ENCODE data around the gene MKNK1.

Gene MKNK1

DNA sequence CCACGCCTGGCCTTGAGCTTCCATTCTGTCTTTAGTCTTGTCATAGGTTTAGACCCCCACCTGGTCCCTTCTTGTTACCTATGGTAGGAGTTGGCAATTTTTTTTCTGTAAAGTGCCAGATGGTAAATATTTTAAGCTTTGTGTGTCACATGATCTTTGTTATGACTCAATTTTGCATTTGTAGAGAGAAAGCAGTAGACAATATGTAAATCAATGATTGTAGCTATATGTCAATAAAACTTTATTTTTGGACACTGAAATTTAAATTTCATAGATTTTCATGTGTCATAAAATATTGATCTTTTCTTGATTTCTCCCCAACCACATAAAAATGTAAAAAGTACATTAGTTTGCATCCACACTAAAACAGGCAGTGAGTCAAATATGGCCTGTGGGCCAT lies 8.0 kb downstream of the MKNK1 start:
- no peak for DNase-seq (ENCODE audit: low read depth in 2 of 2)

DNA sequence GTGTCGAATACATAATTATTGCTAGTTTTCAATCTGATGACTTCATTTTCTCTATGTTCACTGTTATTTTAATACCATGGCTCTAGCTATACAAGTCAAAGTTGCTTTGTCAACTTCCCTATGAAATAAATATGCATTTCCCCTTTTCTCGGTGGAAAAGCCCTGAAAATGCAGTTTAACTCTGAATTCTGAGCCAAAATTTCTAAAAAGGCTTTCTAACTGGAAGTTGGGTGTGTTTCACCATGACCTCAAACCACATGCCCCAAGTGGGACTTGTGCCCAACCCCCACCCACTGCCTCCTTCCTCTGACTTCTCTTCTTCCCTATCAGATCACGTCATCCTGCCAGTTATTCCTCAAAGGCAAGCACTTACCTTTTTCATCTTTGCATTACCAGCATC lies 8.9 kb downstream of the MKNK1 start:
- DNase-seq (ENCODE audit: low read depth in 2 of 2), result no peak

DNA sequence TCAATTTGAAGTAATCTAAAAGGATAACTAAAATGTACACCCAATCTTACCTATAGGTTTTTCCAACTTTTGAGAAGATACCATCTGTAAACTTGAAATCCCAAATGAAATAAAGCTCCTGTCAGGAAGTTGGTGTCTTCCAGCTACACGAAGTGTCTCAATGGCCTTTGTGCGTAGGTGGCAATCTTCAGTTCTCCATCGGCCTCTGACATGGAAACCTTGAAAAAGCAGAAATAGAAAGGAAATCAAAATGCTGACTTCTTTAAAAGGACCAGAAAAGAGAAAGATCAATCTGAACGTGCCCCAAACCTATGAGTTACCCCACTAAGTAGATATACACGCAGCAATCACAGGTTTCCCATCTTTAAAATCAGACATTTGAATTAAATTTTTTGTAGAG lies 10.0 kb downstream of the MKNK1 start:
- no peak for DNase-seq (ENCODE audit: low read depth in 2 of 2)

DNA sequence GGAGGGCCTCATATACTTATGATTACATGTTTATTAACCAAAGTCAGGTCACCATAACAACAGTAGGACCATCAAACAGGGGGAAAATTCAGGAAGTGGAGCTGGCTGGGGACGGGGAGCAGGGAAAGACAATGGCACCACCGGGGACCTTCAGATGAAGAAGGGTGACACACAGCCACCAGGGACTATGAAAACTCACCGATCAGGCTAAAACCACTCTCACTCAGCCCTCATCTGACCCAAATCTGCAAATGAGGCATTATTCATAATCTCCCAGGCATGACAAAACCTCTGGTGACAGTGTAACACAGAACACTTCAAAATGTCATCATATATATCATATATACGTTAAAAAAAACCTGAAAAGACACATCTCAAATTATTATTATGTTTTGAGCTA lies 11.2 kb downstream of the MKNK1 start:
- DNase-seq (ENCODE audit: low read depth in 2 of 2), result no peak

DNA sequence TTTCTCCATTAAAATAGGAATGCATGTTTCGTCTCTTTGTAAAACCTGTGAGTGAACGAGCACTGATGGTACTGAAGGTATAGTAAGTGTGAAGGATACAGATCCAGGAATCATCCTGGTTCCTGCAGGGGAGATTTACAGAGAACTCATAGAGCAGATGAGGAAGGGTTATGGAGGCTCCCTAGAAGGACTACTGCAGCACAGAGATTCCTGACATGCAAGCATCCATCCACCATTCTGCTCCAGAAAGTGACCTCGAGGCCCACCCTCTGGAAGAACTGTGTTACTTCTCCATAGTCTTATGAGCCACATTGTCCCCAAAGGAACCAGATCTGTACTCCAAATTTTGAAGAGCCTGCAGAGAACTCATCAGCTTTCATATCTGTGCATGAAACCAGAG lies 14.5 kb downstream of the MKNK1 start:
- DNase-seq (ENCODE audit: low read depth in 2 of 2), result no peak

DNA sequence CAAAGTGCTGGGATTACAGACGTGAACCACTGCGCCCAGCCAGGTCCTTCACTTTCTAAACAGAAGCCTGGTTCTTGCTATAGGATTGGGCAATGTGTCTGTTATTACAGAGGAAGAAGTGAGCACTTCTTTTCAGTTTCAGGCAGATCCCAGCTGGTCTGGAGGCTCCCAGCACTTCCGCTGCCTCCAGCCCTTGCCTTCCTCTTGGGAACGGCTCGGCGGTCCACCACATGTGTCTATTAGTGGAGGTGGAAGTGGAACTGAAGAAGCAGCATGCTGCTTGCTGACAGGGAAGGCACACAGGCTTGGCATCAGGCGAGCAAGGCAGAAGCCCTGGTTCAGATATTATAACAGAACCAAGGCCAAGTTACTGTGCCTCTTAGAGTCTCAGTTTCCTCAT lies 17.0 kb downstream of the MKNK1 start:
- DNase-seq (ENCODE audit: low read depth in 2 of 2), result no peak

DNA sequence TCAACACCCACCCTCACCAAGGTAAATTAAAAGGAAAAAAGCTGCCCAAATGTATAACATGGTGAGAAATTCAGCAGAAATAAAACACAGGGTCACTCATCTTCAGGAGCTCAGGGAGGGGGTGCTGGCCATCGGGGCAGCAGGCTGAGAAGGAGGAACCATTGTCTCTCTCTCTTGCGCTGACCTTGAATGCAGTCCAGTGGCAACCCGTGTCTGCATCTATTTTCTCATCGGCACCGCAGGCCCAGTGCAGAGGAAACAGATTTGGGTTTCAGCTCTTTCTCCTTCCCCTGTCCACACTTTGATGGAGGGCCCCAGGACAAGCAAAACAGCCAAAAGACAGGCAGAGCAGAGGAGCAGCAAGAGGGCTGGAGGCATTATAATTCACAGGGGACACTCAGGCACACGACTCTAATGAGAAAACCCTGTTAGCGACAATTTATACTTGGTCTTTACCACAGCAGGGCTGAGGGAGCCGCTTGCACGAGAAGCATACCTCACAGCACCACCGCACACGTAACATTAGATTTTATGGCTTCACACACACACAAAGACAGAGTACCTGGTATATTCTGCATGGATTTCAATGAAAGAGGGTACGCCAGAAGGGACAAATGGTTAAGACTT lies 18.6 kb downstream of the MKNK1 start:
- DNase-seq (ENCODE audit: low read depth in 2 of 2), result no peak

DNA sequence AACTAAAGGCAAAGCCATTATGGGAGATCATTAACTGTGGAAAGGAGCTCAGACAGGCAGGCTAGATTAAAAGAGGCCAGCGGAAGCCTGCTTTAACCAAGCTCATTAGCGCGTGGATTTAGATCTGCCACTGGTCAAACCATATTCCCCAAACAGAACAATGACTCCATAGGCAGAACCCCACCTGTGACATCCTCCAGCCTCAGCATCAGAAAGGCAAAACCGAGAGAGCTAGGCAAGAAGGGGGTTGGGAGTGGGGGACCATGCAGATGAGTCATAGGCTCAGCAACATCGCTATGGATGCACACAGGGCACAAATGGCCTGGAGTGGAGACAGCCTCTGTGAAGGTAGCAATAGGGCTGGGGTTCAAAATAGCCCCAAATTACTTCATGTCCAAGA lies 20.6 kb downstream of the MKNK1 start:
- no peak for DNase-seq (ENCODE audit: low read depth in 2 of 2)

DNA sequence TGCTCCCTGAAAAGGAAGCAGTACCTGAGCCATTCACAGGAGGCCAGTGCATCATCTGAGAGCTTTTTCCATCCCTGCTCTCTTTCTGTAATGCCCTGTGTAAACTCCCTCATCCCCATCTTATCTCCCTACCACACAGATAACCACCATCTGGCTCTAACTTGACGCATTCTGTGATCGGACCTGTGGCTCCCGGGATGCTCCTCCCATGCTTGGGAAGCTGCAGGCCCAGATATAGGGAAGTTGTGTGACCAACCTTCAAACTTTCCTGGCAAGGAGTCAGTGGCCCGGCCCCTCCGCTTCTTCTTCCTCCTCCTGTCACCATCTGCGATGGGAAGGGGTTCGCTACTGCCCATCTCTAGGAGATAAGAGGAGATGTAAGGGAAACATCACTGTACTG lies 21.1 kb downstream of the MKNK1 start:
- DNase-seq (ENCODE audit: low read depth in 2 of 2), result no peak

DNA sequence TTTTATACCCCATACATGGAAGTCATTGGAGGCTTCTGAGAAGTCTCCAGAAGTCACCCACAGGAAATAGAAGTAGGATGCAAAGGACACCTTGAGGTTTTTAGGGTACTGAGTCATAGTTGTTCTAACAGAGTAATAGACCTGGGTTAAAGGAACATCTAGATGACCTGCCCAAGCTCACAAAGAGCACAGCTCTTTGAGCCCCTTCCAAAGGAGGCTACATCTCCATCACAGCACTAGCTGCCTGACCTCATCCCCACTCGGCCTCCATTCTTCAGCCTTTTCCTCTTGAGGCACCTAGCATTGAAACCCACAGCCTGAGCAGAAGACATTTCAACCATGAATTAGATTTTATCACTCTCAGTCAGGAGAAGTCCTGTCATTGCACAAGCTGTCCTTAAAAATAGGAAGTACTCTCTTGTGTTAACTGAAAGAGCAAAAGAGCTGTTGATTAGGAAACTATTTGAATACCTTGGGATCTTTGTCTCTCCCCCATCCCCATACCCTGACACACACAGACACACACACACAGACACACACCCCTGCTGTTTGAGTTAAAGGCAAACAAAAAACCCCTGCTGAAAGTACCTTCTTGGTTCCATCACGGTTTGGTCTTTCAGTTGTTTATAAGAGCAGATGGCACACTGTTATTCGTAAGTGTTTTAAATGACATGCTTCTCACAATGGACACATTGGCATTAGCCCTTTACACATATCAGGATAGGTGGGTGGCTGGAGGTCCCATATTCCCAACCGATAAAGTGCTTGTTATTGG lies 22.2 kb downstream of the MKNK1 start:
- no peak for DNase-seq (ENCODE audit: low read depth in 2 of 2)

DNA sequence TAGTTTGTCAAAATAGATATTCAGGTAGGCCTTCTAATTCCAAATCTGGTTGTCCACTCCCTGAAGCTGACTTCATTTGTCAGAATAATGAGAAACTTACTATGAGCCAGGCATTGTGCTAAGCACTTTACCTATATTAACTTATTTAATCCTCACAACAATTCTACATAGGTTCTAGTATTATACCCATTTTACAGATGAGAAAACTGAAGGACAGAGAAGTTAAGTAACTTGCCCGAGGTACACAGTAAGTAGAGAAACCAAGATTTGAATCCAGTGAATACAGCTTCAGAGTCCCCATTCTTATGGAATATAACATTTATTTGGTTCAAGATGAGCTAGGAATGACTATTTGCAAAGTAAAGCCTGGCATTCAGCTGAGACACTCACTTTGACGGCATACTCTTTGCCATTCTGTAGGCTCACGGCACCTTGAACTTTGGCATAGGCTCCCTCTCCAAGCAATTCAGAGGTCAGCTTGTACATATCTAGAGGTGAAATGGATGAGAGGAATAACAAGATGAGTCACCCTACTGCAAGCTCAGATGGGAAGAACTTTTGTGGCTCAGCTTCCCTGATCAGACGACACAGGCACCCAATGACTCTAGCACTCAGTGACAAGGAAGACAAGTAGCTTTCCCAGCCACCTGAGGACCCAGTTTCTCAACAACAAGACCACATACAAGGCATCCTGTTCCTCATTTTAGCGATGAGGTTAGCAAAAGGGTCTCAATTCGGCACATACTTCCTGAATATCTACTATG lies 23.7 kb downstream of the MKNK1 start:
- DNase-seq (ENCODE audit: low read depth in 2 of 2), result no peak

DNA sequence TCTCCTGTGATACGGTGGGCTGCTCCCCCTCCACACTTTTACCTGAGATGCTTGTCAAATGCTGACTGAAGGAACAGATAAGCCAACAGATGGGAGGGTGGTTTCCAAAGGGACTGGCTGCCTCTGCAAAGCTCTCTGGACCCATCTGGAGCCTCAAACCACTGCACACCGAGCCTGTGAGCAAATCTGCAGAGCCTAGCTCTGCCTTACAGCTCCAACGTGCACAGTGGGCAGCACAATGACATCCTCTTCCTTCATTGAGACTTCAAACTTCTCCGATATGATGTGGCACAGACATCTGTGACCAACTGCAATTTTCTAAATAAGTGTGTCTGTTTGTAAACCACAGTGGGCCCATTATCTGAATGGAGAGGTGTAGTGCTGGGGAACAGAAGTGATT lies 26.4 kb downstream of the MKNK1 start:
- no peak for DNase-seq (ENCODE audit: low read depth in 2 of 2)

DNA sequence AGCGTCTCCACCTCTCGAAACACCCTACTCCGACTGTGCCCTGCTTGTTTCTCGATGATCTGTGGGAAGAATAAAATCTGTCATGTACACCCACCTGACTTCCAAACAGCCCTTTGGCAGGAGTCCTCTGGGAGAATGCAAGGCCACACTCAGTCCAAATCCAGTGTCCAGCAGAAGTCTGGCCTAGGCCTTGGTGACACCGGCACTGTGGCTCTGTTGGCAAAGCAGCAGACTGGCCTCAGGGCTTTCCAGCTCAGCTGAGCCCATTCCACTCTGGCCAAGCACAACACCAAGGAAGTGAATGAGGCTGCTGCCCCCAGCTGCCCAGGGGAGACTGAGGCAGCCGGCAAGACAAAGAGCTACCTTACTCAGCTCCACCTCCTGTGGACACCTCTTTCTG lies 27.5 kb downstream of the MKNK1 start:
- no peak for DNase-seq (ENCODE audit: low read depth in 2 of 2)

DNA sequence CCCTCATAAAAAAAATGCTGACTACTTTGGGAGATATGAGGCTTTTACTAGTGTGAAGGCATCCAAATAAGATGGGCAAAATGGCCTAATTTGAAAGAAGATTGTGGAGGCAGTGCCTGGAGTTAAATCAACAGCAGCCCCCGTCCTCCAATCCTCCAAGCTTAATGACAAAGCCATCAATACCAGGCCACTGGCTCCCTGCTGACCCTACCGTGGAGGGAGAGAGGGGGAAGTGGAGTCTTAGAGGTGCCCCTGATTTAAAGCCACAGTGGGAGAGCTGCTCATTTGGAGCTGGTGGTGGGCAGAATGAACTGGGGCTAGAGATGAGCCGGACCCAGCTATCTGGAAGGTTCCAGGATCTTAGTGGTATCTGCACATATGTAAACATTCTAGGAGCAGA lies 28.3 kb downstream of the MKNK1 start:
- no peak for DNase-seq (ENCODE audit: low read depth in 2 of 2)

DNA sequence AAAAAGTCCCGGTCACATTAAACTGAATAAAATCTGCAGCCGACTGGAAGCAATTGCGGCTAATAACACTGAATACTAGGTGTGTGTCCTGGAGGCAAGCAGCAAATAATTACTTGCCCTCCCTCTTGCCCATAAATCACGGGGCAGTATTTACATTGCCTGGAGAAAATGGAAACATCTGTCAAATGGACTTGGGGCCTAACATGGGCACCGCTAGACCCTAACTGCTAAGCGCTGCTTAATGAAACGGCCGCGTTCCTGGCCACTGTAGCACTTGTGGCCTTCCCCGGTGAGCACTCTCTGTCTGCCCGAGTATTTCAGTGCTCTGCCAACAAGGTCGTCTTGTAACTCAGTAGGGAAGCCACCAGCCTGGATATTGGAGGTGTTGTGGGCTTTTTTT lies 28.8 kb downstream of the MKNK1 start:
- no peak for DNase-seq (ENCODE audit: low read depth in 2 of 2)

DNA sequence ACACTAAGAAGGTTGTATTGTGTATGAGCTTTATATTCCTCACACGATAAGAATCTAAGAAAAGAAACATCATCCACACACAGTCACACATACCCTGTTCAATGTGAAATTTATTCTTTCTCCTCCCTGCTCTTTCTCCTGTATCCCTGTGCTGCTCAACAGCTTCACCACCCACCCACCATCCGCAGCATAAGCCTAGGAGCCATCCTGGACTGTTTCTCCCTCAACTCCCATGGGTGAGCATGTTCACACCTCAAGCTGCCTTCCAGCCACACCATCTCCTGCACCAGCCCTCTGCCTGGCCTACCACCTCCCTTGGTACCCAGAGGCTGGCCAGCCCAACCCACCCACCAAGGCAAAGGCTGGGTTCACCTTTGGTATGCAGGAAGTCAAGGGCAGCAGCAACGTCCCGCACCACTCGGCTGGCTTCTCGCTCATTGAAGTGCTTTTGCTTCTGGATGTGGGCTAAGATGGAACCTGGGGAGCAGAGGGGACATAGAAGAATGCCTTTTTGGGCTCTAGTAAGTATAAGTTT lies 32.3 kb downstream of the MKNK1 start:
- DNase-seq (ENCODE audit: low read depth in 2 of 2), result no peak

DNA sequence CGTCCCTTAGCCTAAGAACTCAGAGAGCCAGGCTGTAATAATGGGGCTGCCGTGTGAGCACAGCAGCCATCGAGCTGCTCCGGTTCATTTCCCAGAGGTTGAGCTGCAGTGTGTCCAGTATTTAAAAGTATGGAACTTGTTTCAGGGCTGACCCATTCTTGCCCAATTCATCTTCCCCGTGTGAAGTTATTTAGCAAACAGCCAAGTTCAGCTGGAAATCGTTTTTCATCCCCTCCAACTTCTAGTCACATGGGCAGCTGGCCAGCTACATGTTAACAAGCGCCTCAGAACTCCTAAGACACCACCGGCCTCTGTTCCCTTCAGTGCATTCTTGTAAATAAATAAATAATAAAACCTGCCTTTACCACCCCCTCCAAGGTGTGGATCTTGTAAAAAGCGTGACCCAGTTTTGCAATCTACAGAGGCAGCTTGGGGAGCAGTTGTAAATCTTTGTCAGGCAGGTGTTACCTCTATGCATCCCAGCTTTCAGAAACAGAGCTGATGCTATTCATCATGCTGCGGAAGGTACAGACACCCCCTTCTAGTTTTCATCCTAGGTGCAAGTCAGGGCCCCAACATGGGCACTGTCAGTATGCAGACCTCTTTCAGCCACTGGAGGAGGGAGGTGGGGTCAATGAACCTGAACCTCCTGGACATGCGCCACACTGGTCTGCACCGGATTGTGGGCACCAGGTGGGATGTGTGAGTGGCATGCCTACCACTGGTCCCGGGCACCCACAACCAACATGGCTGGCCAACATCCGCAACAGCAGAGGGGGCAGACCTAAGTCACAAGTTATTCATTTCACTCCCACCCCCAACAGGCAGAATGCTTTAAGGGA lies 34.0 kb downstream of the MKNK1 start:
- DNase-seq (ENCODE audit: low read depth in 2 of 2), result no peak

DNA sequence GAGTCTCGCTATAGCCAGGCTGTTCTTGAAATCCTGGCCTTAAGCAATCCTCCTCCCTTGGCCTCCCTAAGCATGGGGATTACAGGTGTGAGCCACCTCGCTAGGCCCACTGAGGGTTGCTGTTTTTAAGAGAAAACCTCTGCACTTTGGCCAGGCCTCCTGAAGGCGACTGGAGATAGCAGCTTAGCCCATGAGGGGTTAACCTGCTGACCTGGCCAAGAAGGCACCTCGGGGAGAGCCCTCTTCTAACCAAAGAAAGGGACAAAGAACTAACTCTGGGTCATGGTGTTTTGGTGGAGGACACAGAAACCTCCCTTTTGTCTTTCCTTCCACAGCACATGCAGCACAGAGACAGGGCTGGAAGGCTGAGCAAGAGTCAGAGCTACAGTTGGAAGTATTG lies 35.0 kb downstream of the MKNK1 start:
- no peak for DNase-seq (ENCODE audit: low read depth in 2 of 2)

DNA sequence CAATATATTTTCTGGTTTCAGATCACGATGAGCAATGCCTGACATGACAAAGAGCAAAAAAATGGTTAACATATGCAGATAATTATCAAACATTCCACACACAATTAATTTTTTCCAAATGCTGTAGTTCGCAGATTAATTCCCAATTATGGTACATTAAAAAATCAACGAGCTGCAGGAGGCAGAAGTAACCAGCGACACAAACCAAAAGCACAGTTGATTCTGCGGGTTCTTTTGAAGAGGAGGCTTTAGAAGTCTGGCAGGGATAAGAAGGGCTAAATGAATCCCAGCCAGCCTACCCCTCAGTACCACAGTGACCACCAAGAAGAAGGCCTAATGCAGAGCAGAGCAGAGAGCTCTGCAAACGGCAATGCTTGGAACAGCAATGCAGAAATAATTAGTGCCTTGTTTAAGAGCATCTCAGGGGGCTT lies 35.6 kb downstream of the MKNK1 start:
- no peak for DNase-seq (ENCODE audit: low read depth in 2 of 2)

DNA sequence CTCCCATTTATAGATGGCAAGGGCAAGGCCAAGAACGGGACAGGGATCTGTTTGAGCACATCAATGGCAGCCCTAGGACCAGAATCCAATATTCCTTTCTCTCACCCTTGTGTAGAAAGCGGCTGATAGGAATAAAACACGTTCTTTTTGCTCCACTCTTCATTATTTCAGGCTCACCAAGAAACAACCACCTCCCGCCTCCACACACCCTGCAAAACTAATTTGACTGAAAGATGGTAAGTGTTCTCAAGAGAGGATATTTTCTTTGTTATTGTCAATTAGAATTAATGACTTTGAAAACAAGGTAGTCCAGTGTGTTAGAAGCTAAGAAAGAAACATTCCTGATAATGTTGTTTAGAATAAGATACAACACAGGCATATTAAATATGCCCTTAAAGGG lies 40.7 kb downstream of the MKNK1 start:
- no peak for DNase-seq (ENCODE audit: low read depth in 2 of 2)

DNA sequence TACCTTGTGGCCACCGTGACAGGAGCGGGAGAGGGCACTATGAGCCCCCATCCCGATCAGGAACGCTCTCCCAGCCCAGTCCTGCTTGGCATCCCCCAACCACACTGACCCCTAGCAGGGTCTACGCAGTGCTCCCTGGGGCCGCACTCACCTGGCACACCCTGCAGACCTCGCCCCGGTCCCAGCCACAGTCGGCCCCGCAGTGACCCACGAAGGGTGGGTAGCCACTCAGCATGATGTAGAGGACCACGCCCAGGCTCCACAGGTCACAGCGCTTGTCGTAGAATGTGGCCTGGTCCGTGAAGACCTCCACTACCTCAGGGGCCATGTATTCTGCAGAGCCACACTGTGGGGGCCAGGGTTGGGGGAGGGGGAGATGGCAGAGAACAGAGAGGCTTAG lies 41.6 kb downstream of the MKNK1 start:
- DNase-seq (ENCODE audit: low read depth in 2 of 2), result no peak

DNA sequence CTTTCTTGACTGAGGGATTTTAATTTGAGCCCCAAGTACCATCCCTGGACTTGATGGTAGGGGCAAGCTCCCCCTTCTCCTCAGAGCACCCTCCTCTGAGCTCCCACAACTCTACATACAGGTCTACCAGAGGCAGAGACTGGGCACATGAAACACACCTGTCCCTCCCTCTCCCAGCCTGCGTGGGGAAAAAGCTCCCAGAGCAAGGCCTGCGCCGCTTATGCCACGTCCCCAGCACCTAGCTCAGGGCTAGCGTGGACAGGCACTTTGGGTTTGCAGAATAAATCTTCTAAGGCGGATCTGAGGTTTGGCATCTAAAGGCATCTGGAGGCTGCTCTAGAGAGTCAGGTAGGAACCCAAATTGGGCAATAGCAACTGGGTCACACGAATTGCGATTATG lies 45.1 kb downstream of the MKNK1 start:
- no peak for DNase-seq (ENCODE audit: low read depth in 2 of 2)
